Endothelial cell of umbilical vein (primary cell): ENCODE measurements around the gene ARHGAP30. TPM values are rescaled to one million over a fixed set of nuclear protein-coding genes. Genes with fewer than 3 reads are reported as not detected.

ENCODE experiments used
- BruUV-seq: library from RNA; stranded (reverse); fragments of 400-500 nt; replicated peaks from 2 replicates; lab custom pipeline; 2021; lab: Mats Ljungman, UMichigan
- CTCF ChIA-PET: fragments of 300-600, 350-600 bp; sonication (Branson Sonifier 250); formaldehyde crosslinking; loops from one replicate; lab custom pipeline; 2021; ENCODE audit warnings: antibody characterized with exemption, inconsistent platforms; lab: Charles Lee
- POLR2A ChIA-PET: fragments of 300-600, 350-600 bp; sonication (Branson Sonifier 250); formaldehyde crosslinking; loops from one replicate; lab custom pipeline; 2021; ENCODE audit warnings: antibody characterized with exemption, inconsistent platforms; lab: Charles Lee
- DNase-seq: peaks from one replicate; pipeline ENCODE4 v3.0.0-alpha.2; 2011; ENCODE audit warnings: low read depth, low spot score
- FAIRE-seq: peaks from 2 replicates; lab custom pipeline; 2011; peaks lifted over from hg19 to GRCh38; lab: Jason Lieb, UNC
- H2AFZ ChIP-seq: 2 replicates; pipeline ENCODE4 v1.6.0; 2012; ENCODE audit warnings: low read depth, low read length, control low read depth, inconsistent platforms
- H3K27ac ChIP-seq: 2 replicates; pipeline ENCODE4 v1.5.1; 2011; ENCODE audit warnings: low read depth, mild to moderate bottlenecking, control low read depth, low read length, moderate library complexity; ENCODE audit not compliant: insufficient read depth
- H3K27me3 ChIP-seq, 2 experiments: 2 replicates each; pipeline versions ENCODE4 v1.6.0 to v1.6.1; 2011; ENCODE audit warnings: low read length in 2 of 2, mixed read lengths in 1 of 2; ENCODE audit not compliant: control insufficient read depth in 2 of 2, insufficient read depth in 2 of 2
- H3K36me3 ChIP-seq, 2 experiments: 2 replicates in 1 of 2; 3 replicates in 1 of 2; pipeline ENCODE4 v1.5.1; 2011; ENCODE audit warnings: low read length in 2 of 2, mild to moderate bottlenecking in 1 of 2, moderate library complexity in 1 of 2; ENCODE audit not compliant: control insufficient read depth in 2 of 2, insufficient read depth in 2 of 2; ENCODE audit errors: extremely low read depth in 1 of 2
- H3K4me1 ChIP-seq: 3 replicates; pipeline ENCODE4 v1.5.1; 2011; ENCODE audit warnings: mild to moderate bottlenecking, low read length; ENCODE audit not compliant: control insufficient read depth, insufficient read depth; ENCODE audit errors: extremely low read depth
- H3K4me2 ChIP-seq: 2 replicates; pipeline ENCODE4 v1.6.1; 2011; ENCODE audit warnings: low read length, control low read depth, mixed read lengths; ENCODE audit not compliant: insufficient read depth
- H3K4me3 ChIP-seq, 3 experiments: fragments of 200-600 bp in 1 of 3; sonication (generic), shearing (Covaris generic) in 1 of 3; replicated peaks in 1 of 3; 2 replicates each; pipeline ENCODE4 v1.5.1; 2011 to 2016; ENCODE audit warnings: control low read depth in 3 of 3, low read length in 3 of 3, mild to moderate bottlenecking in 2 of 3, inconsistent platforms in 1 of 3, low read depth in 1 of 3, moderate library complexity in 1 of 3; ENCODE audit not compliant: insufficient read depth in 1 of 3
- H3K79me2 ChIP-seq: 2 replicates; pipeline ENCODE4 v1.6.0; 2012; ENCODE audit warnings: low read length, inconsistent platforms; ENCODE audit not compliant: control insufficient read depth, insufficient read depth
- H3K9ac ChIP-seq: replicated peaks from 2 replicates; pipeline ENCODE3; 2011; ENCODE audit warnings: low read length, control low read depth; ENCODE audit not compliant: insufficient read depth; ENCODE audit errors: extremely low read depth
- H3K9me1 ChIP-seq: replicated peaks from 3 replicates; pipeline ENCODE4 v1.6.0; 2011; ENCODE audit warnings: mild to moderate bottlenecking, low read length; ENCODE audit not compliant: control insufficient read depth, insufficient read depth; ENCODE audit errors: extremely low read depth
- H3K9me3 ChIP-seq: replicated peaks from 2 replicates; pipeline ENCODE4 v1.5.1; 2012; ENCODE audit warnings: low read length, inconsistent platforms; ENCODE audit not compliant: control insufficient read depth, insufficient read depth
- H4K20me1 ChIP-seq: replicated peaks from 2 replicates; pipeline ENCODE3; 2011; ENCODE audit warnings: mild to moderate bottlenecking, low read length; ENCODE audit not compliant: control insufficient read depth, insufficient read depth; ENCODE audit errors: extremely low read depth
- EZH2 ChIP-seq: IDR thresholded peaks from 2 replicates; pipeline ENCODE4 v1.6.1; 2012; ENCODE audit warnings: borderline replicate concordance, low read depth, mild to moderate bottlenecking, moderate library complexity, low read length, inconsistent platforms; ENCODE audit not compliant: severe bottlenecking
- FOS ChIP-seq: IDR thresholded peaks from 2 replicates; pipeline ENCODE4 v1.6.1; 2011; ENCODE audit warnings: mild to moderate bottlenecking, low read length, moderate library complexity, borderline replicate concordance; ENCODE audit not compliant: insufficient read depth
- GATA2 ChIP-seq: IDR thresholded peaks from 2 replicates; pipeline ENCODE4 v1.7.0; 2011; ENCODE audit warnings: low read depth, mild to moderate bottlenecking, moderate library complexity, mixed read lengths, low read length; ENCODE audit not compliant: insufficient read length, insufficient read depth
- JUN ChIP-seq: IDR thresholded peaks from 2 replicates; pipeline ENCODE4 v1.6.1; 2011; ENCODE audit warnings: borderline replicate concordance, low read depth; ENCODE audit not compliant: insufficient read length, insufficient read depth
- MAX ChIP-seq: IDR thresholded peaks from 2 replicates; pipeline ENCODE4 v1.6.1; 2011; ENCODE audit not compliant: insufficient read depth, insufficient read length
- MYC ChIP-seq: IDR thresholded peaks from one replicate; pipeline ENCODE4 v1.6.1; 2011; ENCODE audit warnings: mild to moderate bottlenecking, low read depth, low read length
- POLR2A ChIP-seq: IDR thresholded peaks from 2 replicates; pipeline ENCODE4 v1.6.1; 2012; ENCODE audit warnings: low read depth, mild to moderate bottlenecking, control low read depth, low read length
- POLR2AphosphoS5 ChIP-seq: IDR thresholded peaks from 2 replicates; pipeline ENCODE4 v1.6.1; 2012; ENCODE audit warnings: low read depth, mild to moderate bottlenecking, control low read depth, low read length, moderate library complexity; ENCODE audit not compliant: insufficient read depth
- dilution Hi-C: fragments of 300-500 bp; cut with MboI; formaldehyde crosslinking; loops from one replicate; pipeline ENCODE4 v1.15.0; 2019; ENCODE audit warnings: low sequenced_read_pairs; ENCODE audit not compliant: extremely low pct_ligation_motif_present
- intact Hi-C: fragments of 100-400 bp; cut with micrococcal nuclease; formaldehyde crosslinking; loops from one replicate; pipeline ENCODE4 v1.10.0; 2022
- polyA plus RNA-seq, 4 experiments: library from polyadenylated mRNA; depleted of rRNA in 3 of 4; stranded (reverse) in 3 of 4; unstranded in 1 of 4; fragments of >200 nt; gene quantifications; 2 replicates each; pipeline versions ENCODE4 v1.2.1 to v1.2.3, GENCODE V29; 2011 to 2012; ENCODE audit warnings: missing spikeins in 1 of 4
- total RNA-seq: library from RNA; stranded (reverse); gene quantifications from 2 replicates; pipeline ENCODE4 v1.2.3, GENCODE V29; 2021
- TF ChIP-seq, protein P1 (sequence below), 2 donors: IDR thresholded peaks; 1 replicate in 1 of 2; 2 replicates in 1 of 2; pipeline ENCODE4 v1.5.1; 2011; ENCODE audit warnings: low read length in 2 of 2, mild to moderate bottlenecking in 2 of 2, moderate library complexity in 2 of 2, control low read depth in 1 of 2, inconsistent platforms in 1 of 2, low read depth in 1 of 2; ENCODE audit not compliant: insufficient read depth in 1 of 2; ENCODE audit errors: extremely low read depth in 1 of 2

Gene ARHGAP30
- total and polyA plus RNA-seq, 2 donors (not counting 3 experiments of a cell fraction or from before 2014, with no cell fraction given), result not detected

- no peak overlapping the region for H3K4me2 ChIP-seq
- no peak overlapping the region for H2AFZ ChIP-seq
- DNase-seq, result no peak
- intact Hi-C loops (no loop called here), dilution Hi-C loops (no loop called here)
- no peaks in the 10 kb centered on the region for H3K79me2 ChIP-seq
- no peak for TF ChIP-seq POLR2A
- no peak for TF ChIP-seq GATA2
- TF ChIP-seq FOS, result no peak
- TF ChIP-seq MAX, result no peak
- TF ChIP-seq MYC, result no peak
- no peak for TF ChIP-seq POLR2AphosphoS5
- no peak for TF ChIP-seq EZH2
- TF ChIP-seq JUN, result no peak
- TF ChIP-seq, protein P1, sequence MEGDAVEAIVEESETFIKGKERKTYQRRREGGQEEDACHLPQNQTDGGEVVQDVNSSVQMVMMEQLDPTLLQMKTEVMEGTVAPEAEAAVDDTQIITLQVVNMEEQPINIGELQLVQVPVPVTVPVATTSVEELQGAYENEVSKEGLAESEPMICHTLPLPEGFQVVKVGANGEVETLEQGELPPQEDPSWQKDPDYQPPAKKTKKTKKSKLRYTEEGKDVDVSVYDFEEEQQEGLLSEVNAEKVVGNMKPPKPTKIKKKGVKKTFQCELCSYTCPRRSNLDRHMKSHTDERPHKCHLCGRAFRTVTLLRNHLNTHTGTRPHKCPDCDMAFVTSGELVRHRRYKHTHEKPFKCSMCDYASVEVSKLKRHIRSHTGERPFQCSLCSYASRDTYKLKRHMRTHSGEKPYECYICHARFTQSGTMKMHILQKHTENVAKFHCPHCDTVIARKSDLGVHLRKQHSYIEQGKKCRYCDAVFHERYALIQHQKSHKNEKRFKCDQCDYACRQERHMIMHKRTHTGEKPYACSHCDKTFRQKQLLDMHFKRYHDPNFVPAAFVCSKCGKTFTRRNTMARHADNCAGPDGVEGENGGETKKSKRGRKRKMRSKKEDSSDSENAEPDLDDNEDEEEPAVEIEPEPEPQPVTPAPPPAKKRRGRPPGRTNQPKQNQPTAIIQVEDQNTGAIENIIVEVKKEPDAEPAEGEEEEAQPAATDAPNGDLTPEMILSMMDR (IDR thresholded peaks at IDR 0.05; ENCODE audit: extremely low read depth in 1 of 2, insufficient read depth in 1 of 2, low read depth in 1 of 2, low read length in 2 of 2), result no peak
- H3K4me1 ChIP-seq, result no peaks in the 10 kb centered on the region
- no peak overlapping the region for H3K27ac ChIP-seq
- no peak overlapping the region for H3K4me3 ChIP-seq
- no peaks in the 10 kb centered on the region for H4K20me1 ChIP-seq
- FAIRE-seq, result no peak
- no peaks in the 10 kb centered on the region for H3K27me3 ChIP-seq
- H3K9me1 ChIP-seq, result no peaks in the 10 kb centered on the region
- H3K9me3 ChIP-seq, result no peaks in the 10 kb centered on the region
- H3K36me3 ChIP-seq, result no peaks in the 10 kb centered on the region
- POLR2A ChIA-PET, result no interaction called here
- BruUV-seq, result no TSS peak
- H3K9ac ChIP-seq, result no peak overlapping the region
- CTCF ChIA-PET, result interaction anchor here (1.0 to 1.9 kb wide), 3 partner anchors 10 to 87 kb away, joined by 4 to 6 read pairs (median 5); no protein-coding TSS in a partner anchor
These were observed 14.9 kb upstream of the ARHGAP30 start for GRCh38 chr1:161084597-161084988.
